Peyer's patch (tissue), 4 donors: Measurements from ENCODE around the gene PDE1C. TPM values are rescaled to one million over a fixed set of nuclear protein-coding genes. Genes with fewer than 3 reads are reported as not detected.
"Not testable (repeated sequence)": the region's sequence is repeated elsewhere in the genome, so short reads cannot be mapped to it uniquely, and the experiment has no call there.

ENCODE experiments used
- DNase-seq, 3 donors: peaks; one replicate each; pipeline ENCODE4 v3.0.0-alpha.2; 2017 to 2019
- H3K27ac ChIP-seq, 4 donors: fragments of 200-600 bp; sonication (generic); one replicate each; pipeline ENCODE4 v1.5.1; 2016 to 2019
- H3K27me3 ChIP-seq, 2 donors: fragments of 200-600 bp; sonication (generic); one replicate each; pipeline ENCODE4 v1.5.1; 2019
- H3K36me3 ChIP-seq, 3 donors: fragments of 200-600 bp; sonication (generic); one replicate each; pipeline ENCODE4 v1.5.1; 2016 to 2019
- H3K4me1 ChIP-seq, 4 donors: fragments of 200-600 bp; sonication (generic); one replicate each; pipeline ENCODE4 v1.5.1; 2016 to 2019
- H3K4me3 ChIP-seq, 4 donors: fragments of 200-600 bp; sonication (generic); 1 replicate in 3 of 4; 2 replicates in 1 of 4; pipeline ENCODE4 v1.5.1; 2016 to 2019; ENCODE audit warnings: mild to moderate bottlenecking in 1 of 4
- H3K9me3 ChIP-seq, 4 donors: fragments of 200-600 bp; sonication (generic); one replicate each; pipeline ENCODE4 v1.5.1; 2016 to 2019; ENCODE audit warnings: mild to moderate bottlenecking in 1 of 4
- CTCF ChIP-seq, 6 experiments: fragments of 450-650 bp in 4 of 6; fragments of 200-600 bp in 2 of 6; sonication (generic) in 1 of 6; IDR thresholded peaks; one replicate each; pipeline ENCODE4 v1.5.1; 2017 to 2019; ENCODE audit warnings: antibody characterized with exemption in 6 of 6, mild to moderate bottlenecking in 3 of 6, moderate library complexity in 1 of 6
- POLR2A ChIP-seq, 2 donors: fragments of 450-650 bp; IDR thresholded peaks; one replicate each; pipeline ENCODE4 v1.5.1; 2017; ENCODE audit warnings: antibody characterized with exemption in 2 of 2, mild to moderate bottlenecking in 2 of 2, moderate library complexity in 2 of 2
- total RNA-seq, 4 donors: library from RNA; depleted of rRNA; stranded (reverse); fragments of >200 nt; gene quantifications; one replicate each; pipeline ENCODE4 v1.1.0, GENCODE V29; 2016

PDE1C gene
- total RNA-seq, 4 donors from 2014 or later: 2.5 to 15.7 (median 3.3) TPM

DNA sequence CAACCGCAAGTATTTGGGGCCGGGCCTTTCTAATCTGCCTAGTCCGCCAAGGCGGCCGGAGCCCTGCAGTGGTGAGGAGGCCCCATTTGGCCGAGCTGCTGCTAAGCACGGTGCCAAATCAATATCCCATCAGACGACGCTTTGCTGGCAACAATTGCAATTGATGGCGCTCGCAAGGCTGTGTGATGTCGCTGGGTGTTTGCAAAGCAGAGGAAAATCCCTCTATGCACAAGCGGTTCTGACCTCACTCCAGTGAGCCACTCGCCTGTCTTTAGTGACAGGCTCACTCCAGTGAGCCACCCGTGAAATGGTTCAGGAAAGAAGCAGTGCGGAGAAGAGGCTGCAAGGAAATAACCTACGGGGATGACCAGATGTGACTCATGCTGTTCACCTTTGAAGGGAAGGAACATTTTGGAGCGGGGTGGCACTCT is 18.3 kb upstream of the PDE1C start:
- H3K4me3 ChIP-seq: no peak overlapping the region
- no peaks in the 10 kb centered on the region for H3K9me3 ChIP-seq
- TF ChIP-seq CTCF (IDR thresholded peaks at IDR 0.05) (no peak), POLR2A (IDR thresholded peaks at IDR 0.05) (no peak)
- DNase-seq: no peak
- no peaks in the 10 kb centered on the region for H3K27me3 ChIP-seq
- H3K36me3 ChIP-seq: no peaks in the 10 kb centered on the region
- H3K4me1 ChIP-seq: no peaks in the 10 kb centered on the region
- H3K27ac ChIP-seq: no peak overlapping the region

GRCh38 chr7:32079510-32079909 is 9.3 kb upstream of the PDE1C start:
- Histone ChIP-seq H3K4me3 (no peak overlapping the region), H3K36me3 (no peaks in the 10 kb centered on the region), H3K4me1 (no peaks in the 10 kb centered on the region), H3K9me3 (no peaks in the 10 kb centered on the region), H3K27me3 (no peaks in the 10 kb centered on the region), H3K27ac (no peak overlapping the region)
- no peak for DNase-seq
- TF ChIP-seq POLR2A (IDR thresholded peaks at IDR 0.05): no peak
- TF ChIP-seq CTCF (IDR thresholded peaks at IDR 0.05): no peak

DNA sequence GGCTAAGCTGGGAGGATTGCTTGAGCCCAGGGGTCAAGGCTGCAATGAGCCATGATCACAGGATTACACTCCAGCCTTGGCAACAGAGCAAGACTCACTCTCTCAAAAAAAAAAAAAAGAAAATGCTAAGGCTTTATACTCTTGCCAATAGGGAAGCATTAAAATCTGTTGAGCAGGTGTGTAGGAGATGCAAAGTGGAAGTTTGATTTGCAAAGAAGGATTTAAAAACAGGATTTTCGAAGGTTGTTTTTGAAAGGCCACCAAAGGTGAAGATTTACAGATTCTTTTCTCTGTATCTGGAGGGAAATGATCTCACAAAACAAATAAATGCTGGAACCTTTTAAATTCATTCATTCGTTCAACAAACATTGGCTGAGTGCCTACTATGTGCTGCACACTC is 8.6 kb upstream of the PDE1C start:
- H3K27me3 ChIP-seq: no peaks in the 10 kb centered on the region
- no peak for TF ChIP-seq CTCF (IDR thresholded peaks at IDR 0.05)
- no peak for TF ChIP-seq POLR2A (IDR thresholded peaks at IDR 0.05)
- no peak overlapping the region for H3K27ac ChIP-seq
- no peak for DNase-seq
- H3K9me3 ChIP-seq: no peaks in the 10 kb centered on the region
- H3K4me1 ChIP-seq: no peaks in the 10 kb centered on the region
- no peak overlapping the region for H3K4me3 ChIP-seq
- H3K36me3 ChIP-seq: no peaks in the 10 kb centered on the region

- Histone ChIP-seq H3K27me3 (no peaks in the 10 kb centered on the region), H3K9me3 (no peaks in the 10 kb centered on the region), H3K27ac (no peak overlapping the region), H3K36me3 (no peaks in the 10 kb centered on the region), H3K4me3 (no peak overlapping the region), H3K4me1 (no peaks in the 10 kb centered on the region)
- TF ChIP-seq POLR2A (IDR thresholded peaks at IDR 0.05): no peak
- DNase-seq: no peak
These were observed 7.6 kb upstream of the PDE1C start for GRCh38 chr7:32077806-32078205.

DNA sequence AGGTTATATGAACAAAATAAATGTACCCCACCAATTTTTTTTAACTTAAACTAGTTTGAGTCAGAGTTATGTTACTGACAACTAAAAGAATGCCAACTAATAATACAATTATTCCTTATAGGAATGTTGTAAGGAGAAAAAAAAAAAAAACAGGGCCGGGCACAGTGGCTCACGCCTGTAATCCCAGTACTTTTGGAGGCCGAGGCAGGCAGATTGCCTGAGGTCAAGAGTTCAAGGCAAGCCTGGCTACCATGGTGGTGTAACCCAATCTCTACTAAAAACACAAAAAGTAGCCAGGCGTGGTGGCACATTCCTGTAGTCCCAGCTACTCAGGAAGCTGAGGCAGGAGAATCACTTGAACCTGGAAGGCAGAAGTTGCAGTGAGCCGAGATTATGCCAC is 6.6 kb upstream of the PDE1C start:
- not testable (repeated sequence) for H3K27ac ChIP-seq, H3K4me3 ChIP-seq, H3K27me3 ChIP-seq, H3K4me1 ChIP-seq, H3K9me3 ChIP-seq, H3K36me3 ChIP-seq, DNase-seq

- H3K27ac ChIP-seq: no peak overlapping the region
- no peak for DNase-seq
- TF ChIP-seq POLR2A (IDR thresholded peaks at IDR 0.05) (no peak), CTCF (IDR thresholded peaks at IDR 0.05) (no peak)
- no peaks in the 10 kb centered on the region for H3K27me3 ChIP-seq
- no peaks in the 10 kb centered on the region for H3K4me1 ChIP-seq
- no peak overlapping the region for H3K4me3 ChIP-seq
- no peaks in the 10 kb centered on the region for H3K36me3 ChIP-seq
- no peaks in the 10 kb centered on the region for H3K9me3 ChIP-seq
These were observed 5.4 kb upstream of the PDE1C start for GRCh38 chr7:32075612-32076011.

- Histone ChIP-seq H3K9me3 (no peaks in the 10 kb centered on the region), H3K36me3 (no peaks in the 10 kb centered on the region), H3K27me3 (no peaks in the 10 kb centered on the region), H3K27ac (no peak overlapping the region), H3K4me1 (no peaks in the 10 kb centered on the region), H3K4me3 (no peak overlapping the region)
- no peak for TF ChIP-seq POLR2A (IDR thresholded peaks at IDR 0.05)
- TF ChIP-seq CTCF (IDR thresholded peaks at IDR 0.05): no peak
- no peak for DNase-seq
These were observed 4.8 kb upstream of the PDE1C start for GRCh38 chr7:32074787-32075585.
